HK-2 (cell line): ENCODE data around the gene ANKRD35.
"Not testable (repeated sequence)": the region's sequence is repeated elsewhere in the genome, so short reads cannot be mapped to it uniquely, and the experiment has no call there.

Experiments
- DNase-seq: peaks from one replicate; pipeline ENCODE4 v3.0.0-alpha.2; 2018; ENCODE audit not compliant: unreplicated experiment

Gene ANKRD35

DNA sequence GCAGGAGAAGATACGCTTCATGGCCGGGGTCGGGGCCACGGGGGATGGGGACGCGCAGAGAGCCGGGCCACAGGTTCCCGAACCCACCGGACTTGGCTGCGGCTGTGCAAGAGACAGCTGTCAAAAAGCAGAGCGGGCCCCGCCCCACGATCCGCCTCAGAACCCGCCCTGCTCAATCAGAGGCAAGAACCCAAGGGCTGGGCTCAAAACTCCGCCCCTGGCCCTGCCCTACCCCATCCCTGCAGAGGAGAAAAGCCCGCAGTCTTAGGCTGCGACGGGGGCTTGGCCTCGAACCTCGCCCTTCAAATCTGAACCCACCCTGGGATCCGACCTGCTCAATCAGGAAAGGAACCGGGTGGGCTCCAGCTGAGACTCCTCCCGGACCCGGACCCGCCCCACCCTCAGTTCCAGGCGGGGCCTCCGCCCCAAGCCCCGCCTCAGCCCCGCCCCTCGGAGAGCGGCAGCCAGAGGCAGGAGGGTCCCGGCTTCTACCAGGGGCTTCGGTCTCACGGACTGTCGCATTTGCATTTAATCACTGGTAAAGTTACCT is at the start of gene ANKRD35:
TSS of gene ANKRD35 (minus strand) at position 129 of the 550 bp plus-strand sequence. CDS start at position 21, 108 bp downstream.
- DNase-seq: peak; percentile 28

GRCh38 chr1:145932522-145933009 is 46.9 kb upstream of the ANKRD35 start:
- not testable (repeated sequence) for DNase-seq

DNA sequence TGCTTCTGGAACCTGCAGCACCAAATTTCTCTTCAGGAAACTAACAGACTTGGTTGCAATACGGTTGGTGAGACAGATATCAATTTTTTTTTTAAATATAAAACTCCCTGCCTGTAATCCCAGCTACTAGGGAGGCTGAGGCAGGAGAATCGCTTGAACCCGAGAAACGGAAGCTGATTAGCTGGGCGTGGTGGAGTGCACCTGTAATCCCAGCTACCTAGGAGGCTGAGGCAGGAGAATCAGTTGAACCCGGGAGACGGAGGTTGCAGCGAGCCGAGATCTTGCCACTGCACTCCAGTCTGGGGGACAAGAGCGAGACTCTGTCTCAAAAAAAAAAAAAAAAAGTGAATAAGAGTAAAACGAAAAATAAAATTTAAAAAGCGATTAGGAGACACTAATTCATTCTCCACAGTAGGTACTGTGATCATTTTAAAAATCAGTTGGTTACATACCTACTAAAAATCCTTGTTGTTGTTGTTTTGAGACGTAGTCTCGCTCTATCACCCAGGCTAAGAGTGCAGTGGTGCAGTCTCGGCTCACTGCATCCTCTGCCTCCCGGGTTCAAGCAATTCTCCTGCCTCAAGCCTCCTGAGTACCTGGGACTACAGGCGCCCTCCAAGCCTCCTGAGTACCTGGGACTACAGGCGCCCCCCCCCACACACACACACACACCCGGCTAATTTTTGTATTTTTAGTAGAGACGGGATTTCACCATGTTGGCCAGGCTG is 42.4 kb upstream of the ANKRD35 start:
- DNase-seq: no peak

DNA sequence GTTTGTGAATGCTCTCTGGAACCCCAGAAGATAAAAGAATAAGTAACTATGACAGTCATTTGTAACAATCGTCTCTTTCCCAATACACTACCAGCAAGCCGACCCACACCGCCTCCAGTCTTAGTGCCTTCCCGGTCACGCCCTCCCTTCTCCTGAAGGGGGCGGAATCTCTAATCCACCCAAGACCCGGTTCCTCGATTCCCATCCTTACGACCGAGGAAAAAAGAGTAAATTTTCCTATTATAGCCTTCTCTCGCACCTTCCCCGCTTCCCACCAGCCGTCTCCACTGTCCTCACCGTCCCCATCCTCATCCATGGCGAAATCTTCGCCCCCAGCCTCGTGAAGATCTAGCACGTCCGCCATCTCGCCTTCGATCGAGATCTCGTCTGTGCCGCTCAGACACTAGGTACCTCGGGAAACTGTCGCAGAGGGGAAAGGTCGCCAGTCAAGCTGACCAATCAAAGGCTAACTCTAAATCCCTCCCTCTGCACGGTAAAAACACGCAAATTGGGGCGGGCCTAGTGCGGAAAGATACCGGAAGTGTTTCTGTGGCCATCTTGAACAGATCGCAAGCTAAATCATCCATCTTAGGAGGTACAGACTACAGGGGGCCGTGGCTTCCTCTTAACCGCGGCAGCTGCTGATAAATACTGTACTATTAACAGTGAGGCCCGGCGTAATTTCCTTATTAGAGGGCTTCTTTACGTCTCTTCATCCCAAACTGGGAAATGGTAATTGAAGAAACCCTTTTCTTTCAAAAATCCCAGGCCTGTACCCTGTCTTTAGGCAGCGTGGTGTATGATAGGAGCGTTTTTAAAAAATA is 41.6 kb upstream of the ANKRD35 start, which contains the start of gene RBM8A:
TSS of gene RBM8A (minus strand) at position 422 of the 824 bp plus-strand sequence. CDS start at position 364, 58 bp downstream.
- DNase-seq: peak; percentile 93

GRCh38 chr1:145926686-145927062 is 41.0 kb upstream of the ANKRD35 start:
- DNase-seq: no peak

- no peak for DNase-seq
Observed at GRCh38 chr1:145922266-145922665, 36.6 kb upstream of the ANKRD35 start.

DNA sequence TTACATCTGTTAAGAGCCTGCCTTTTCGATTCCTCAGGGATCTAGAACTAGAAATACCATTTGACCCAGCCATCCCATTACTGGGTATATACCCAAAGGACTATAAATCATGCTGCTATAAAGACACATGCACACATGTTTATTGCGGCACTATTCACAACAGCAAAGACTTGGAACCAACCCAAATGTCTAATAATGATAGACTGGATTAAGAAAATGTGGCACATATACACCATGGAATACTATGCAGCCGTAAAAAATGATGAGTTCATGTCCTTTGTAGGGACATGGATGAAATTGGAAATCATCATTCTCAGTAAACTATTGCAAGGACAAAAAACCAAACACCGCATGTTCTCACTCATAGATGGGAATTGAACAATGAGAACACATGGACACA is 34.6 kb upstream of the ANKRD35 start:
- DNase-seq: not testable (repeated sequence)

DNA sequence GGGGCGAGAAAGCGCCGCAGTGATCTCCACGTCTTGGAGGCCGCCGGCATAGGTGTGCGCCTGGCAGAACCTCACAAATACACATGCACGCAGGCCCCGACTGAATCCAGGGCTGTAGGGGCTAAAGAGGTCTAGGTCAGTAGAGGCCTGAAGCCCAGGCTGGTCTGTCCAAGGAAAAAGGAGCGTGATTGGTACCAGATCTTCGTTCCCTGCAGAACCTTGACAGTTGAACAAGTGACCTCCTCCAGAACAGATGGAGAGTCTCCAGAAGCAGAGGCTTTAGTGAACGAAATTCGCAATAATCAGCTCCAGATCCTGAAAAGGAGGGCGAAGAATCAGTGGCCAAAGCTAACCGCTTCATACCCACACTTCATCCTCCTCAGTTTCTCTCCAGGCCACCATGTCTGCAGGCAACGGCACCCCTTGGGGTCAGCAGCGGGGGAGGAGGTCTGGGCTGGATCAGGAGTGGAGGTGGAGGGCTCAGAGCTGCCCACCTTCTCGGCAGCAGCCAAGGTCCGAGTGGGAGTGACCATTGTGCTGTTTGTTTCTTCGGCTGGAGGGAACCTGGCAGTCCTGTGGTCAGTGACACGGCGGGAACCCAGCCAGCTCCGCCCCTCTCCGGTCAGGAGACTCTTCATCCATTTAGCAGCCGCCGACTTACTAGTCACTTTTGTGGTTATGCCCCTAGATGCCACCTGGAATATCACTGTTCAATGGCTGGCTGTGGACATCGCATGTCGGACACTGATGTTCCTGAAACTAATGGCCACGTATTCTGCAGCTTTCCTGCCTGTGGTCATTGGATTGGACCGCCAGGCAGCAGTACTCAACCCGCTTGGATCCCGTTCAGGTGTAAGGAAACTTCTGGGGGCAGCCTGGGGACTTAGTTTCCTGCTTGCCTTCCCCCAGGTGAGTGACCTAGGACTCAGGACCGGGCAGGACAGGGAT is 33.6 kb upstream of the ANKRD35 start:
- DNase-seq: peak; percentile 73

DNA sequence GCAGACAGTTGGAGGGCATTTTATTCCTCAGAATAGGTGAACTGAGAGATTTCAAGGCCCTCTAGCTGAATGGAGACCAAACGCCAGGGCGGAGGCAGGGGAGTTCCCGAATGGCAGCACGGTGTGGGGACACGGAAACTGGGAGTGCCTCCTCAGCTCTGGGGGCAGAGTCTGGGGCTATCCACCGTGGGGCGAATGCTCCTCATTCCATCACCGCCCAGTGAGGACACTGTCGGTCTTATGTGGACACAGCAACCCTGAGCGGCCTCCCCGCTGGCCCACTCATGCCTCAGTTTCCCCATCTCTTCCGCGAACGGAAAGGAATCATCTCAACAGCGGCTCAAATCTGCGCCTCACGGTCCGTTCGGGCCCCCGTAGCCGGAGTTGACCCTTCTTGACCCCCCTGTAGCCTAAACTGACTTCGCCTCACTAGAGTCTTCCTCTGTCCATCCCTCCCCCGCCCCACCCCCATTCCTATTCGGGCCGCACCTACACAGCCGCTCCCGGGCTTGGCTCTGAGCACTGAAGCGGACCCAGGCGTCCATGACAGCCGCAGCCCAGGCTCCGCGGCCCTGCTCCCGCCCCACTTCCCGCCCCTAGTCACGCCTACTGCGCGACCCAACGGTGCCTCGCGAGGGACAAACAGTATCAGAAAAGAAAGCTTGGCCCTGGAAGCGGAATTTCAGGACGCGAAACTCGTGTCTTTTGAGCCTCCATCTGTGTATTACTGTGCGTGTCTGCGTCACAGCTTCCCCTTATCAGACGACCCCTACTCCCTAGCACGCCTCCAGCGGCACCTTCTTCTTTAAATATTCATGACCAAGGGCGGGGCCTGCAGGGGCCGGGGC is 32.7 kb upstream of the ANKRD35 start, which contains the start of gene PEX11B:
TSS of gene PEX11B (minus strand) at position 574 of the 848 bp plus-strand sequence. CDS start at position 545, 29 bp downstream.
- peak; percentile 84 for DNase-seq

- no peak for DNase-seq
Observed at GRCh38 chr1:145917595-145917994, 31.9 kb upstream of the ANKRD35 start.

GRCh38 chr1:145916745-145917144 is 31.1 kb upstream of the ANKRD35 start:
- no peak for DNase-seq

DNA sequence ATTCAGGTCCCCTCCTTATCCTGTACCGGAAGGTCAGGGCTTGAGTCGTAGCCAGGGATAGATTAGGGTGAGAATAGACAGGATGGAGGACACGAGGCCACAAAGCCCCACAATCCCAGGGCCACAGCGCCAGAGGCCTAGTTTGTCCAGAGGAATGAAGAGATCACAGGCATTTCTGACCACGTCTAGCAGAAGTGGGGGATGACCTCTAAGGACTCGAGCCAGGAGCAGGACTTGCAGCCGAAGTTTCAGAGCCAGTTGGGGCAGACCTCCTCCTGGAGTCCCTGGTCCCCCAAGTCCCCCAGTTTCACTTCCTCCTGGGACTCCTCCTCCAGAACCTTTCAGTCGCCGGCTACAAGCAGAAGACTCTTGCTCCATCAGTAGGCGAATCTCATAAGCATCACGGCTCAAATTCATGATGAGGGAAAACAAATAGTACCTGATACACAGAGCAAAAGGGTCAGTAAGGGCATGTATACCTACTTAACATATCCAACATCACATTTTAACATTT is 26.5 kb upstream of the ANKRD35 start:
- DNase-seq: no peak

GRCh38 chr1:145908653-145909052 is 23.0 kb upstream of the ANKRD35 start:
- DNase-seq: no peak

- no peak for DNase-seq
Observed at GRCh38 chr1:145906954-145907753, 21.5 kb upstream of the ANKRD35 start.

- no peak for DNase-seq
Observed at GRCh38 chr1:145901312-145902021, 15.8 kb upstream of the ANKRD35 start.

DNA sequence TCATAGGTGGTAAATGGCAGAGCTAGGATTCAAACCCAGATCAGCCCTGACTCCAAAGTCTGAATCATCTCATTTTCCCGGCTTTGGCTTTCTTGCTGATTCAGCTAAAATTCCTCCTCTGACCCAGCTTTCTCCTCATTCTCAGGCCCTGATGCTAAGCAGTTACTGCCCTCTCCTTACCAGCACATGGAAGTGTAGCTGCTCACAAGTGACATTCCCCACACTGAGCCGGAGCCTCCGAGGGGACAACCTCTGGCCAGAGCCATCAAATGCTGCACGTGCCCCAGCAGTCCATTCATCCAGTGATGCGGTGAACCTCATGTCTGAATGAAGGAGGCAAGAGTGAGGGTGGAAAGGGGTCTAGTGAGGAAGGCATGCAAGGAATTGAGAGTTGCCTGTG is 13.1 kb upstream of the ANKRD35 start:
- DNase-seq: no peak

DNA sequence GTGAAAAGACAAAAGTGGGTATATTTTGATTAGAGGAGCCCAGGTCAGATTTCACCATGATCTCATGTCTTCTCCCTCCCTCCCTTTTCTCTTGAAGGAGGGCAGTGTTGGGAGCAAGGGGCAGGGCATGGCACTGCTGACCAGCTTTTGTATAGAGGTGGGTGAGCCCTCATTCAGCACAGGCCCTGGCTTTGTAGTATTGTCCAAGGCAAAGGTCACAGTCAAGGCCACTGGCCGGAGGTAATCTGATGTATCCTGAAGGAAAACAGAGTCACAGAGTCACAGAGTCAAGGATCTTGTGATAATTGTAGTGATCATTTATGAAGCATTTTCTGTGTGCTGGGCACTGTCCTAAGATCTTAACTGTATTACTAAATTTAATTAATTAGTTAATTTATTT is 12.3 kb upstream of the ANKRD35 start:
- no peak for DNase-seq

DNA sequence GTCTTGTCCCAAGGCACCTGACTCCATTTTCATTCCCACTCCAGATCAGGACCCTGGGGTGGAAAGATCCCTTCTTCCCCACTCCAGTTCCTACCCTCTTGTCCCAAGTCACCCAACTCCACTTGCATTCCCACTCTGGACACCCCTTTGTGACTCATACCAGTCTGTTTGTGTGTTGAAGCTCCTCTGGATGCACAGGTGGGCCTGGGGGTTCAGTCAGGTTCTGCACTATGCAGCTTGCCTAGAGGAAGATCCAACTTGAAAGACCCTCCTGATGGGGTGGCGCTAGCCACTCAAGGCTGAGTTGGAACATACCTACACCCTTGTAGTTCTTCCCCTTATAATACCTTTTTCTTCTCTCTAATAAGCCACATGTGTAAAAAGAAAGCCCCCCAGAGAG is 9.8 kb upstream of the ANKRD35 start:
- no peak for DNase-seq
